Measurements from ENCODE around the gene ZMYND8. TPM values are rescaled to one million over a fixed set of nuclear protein-coding genes. Genes with fewer than 3 reads are reported as not detected.

Gene ZMYND8
- total RNA-seq, 3 donors from 2014 or later: 62.1 to 64.9 (median 62.1) TPM

- DNase-seq (no peak), ATAC-seq (no peak)
- no peaks in the 10 kb centered on the region for H3K9me3 ChIP-seq
- TF ChIP-seq CTCF (IDR thresholded peaks at IDR 0.05): no peak
- H3K4me3 ChIP-seq: no peak overlapping the region
- intact Hi-C loops (cut with DNase I, micrococcal nuclease): no loop called here
- H3K4me1 ChIP-seq (ENCODE audit: low read depth): no peaks in the 10 kb centered on the region
- peaks cover 6% of the 10 kb centered on the region for H3K36me3 ChIP-seq (ENCODE audit: low read depth)
These were observed 69.8 kb downstream of the ZMYND8 start for GRCh38 chr20:47286681-47287080.

- TF ChIP-seq CTCF (IDR thresholded peaks at IDR 0.05): no peak
- Histone ChIP-seq H3K36me3 (ENCODE audit: low read depth) (peaks cover 6% of the 10 kb centered on the region), H3K4me3 (no peak overlapping the region), H3K9me3 (no peaks in the 10 kb centered on the region), H3K4me1 (ENCODE audit: low read depth) (no peaks in the 10 kb centered on the region)
- intact Hi-C loops (cut with DNase I, micrococcal nuclease): no loop called here
- ATAC-seq: no peak
- DNase-seq: no peak
These were observed 71.3 kb downstream of the ZMYND8 start for GRCh38 chr20:47285189-47285588.

- peaks cover 6% of the 10 kb centered on the region for H3K36me3 ChIP-seq (ENCODE audit: low read depth)
- no peak for ATAC-seq
These were observed 72.1 kb downstream of the ZMYND8 start for GRCh38 chr20:47284373-47284772.

GRCh38 chr20:47283411-47283810, 73.1 kb downstream of the ZMYND8 start:
- DNase-seq (no peak), ATAC-seq (no peak)
- Histone ChIP-seq H3K4me1 (ENCODE audit: low read depth) (no peaks in the 10 kb centered on the region), H3K9me3 (no peaks in the 10 kb centered on the region), H3K4me3 (no peak overlapping the region), H3K36me3 (ENCODE audit: low read depth) (peaks cover 6% of the 10 kb centered on the region)
- no peak for TF ChIP-seq CTCF (IDR thresholded peaks at IDR 0.05)
- intact Hi-C loops (cut with DNase I, micrococcal nuclease): no loop called here

More at GRCh38 chr20:47284373-47284772, 72.1 kb downstream of the ZMYND8 start:
- no peak for TF ChIP-seq CTCF (IDR thresholded peaks at IDR 0.05)
- H3K9me3 ChIP-seq: no peaks in the 10 kb centered on the region
- no peaks in the 10 kb centered on the region for H3K4me1 ChIP-seq (ENCODE audit: low read depth)
- no peak for DNase-seq
- intact Hi-C loops (cut with DNase I, micrococcal nuclease): no loop called here
- H3K4me3 ChIP-seq: no peak overlapping the region

DNA sequence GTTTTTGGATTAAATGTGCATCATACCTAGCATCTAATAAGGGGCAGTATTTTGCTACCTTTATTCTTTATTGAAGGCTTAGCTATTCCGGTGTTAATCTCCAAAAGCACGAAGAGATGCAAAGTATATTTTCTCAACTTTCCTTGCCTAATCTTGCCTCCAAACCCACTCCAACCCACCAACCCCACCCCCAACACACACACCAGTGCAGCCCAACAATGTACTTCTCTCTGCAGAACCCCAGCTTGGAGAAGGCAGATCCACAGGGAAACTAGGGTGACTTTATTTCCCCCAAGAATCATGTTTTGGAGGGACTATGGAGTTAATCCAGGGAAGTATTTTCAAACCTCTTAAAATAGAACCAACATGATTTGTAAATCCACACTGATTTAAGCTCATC, 73.6 kb downstream of the ZMYND8 start:
- H3K4me1 ChIP-seq (ENCODE audit: low read depth): no peaks in the 10 kb centered on the region
- intact Hi-C loops (cut with DNase I, micrococcal nuclease): no loop called here
- no peak for TF ChIP-seq CTCF (IDR thresholded peaks at IDR 0.05)
- no peaks in the 10 kb centered on the region for H3K9me3 ChIP-seq
- ATAC-seq: no peak
- H3K36me3 ChIP-seq (ENCODE audit: low read depth): peaks cover 6% of the 10 kb centered on the region
- no peak for DNase-seq
- H3K4me3 ChIP-seq: no peak overlapping the region

DNA sequence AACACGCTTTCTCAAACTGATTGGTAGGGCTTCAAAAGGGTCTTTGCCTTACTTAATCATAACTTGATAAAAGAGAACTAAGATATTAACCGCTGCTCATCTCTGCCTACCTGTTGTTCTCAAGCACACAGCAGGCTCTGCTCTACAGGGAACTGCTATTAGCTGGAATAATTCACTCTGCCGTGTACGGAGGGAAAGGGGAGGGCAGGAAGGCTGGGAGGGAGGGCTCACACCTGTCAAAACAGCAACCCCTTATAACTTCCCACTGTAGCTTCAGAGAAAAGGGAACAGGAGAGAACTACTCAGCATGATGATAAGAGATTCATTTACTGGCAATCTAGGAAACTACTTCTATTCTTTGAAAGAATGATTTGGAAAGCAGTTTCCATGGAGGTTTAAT, 75.1 kb downstream of the ZMYND8 start:
- Histone ChIP-seq H3K36me3 (ENCODE audit: low read depth) (peaks cover 6% of the 10 kb centered on the region), H3K4me3 (no peak overlapping the region), H3K9me3 (no peaks in the 10 kb centered on the region), H3K4me1 (ENCODE audit: low read depth) (no peaks in the 10 kb centered on the region)
- ATAC-seq (no peak), DNase-seq (no peak)
- TF ChIP-seq CTCF (IDR thresholded peaks at IDR 0.05): no peak
- intact Hi-C loops (cut with DNase I, micrococcal nuclease): no loop called here
